Measurements from ENCODE around the gene TAS2R30.
A peak's percentile ranks its signal among the peaks of the same experiment; 100 is the strongest.

Gene TAS2R30

GRCh38 chr12:11162502-11162901 lies 28.1 kb upstream of the TAS2R30 start:
- Histone ChIP-seq H2BK120ac (ENCODE audit: low read depth, low read length) (no peak overlapping the region), H3K79me2 (ENCODE audit: control insufficient read depth, insufficient read depth, low read length) (peaks cover 50% of the 10 kb centered on the region), H3K18ac (ENCODE audit: low read length) (no peak overlapping the region), H4K8ac (ENCODE audit: low read depth, low read length) (no peak overlapping the region), H3K4me2 (ENCODE audit: low read length) (no peak overlapping the region), H3K4ac (ENCODE audit: low read depth, low read length) (no peak overlapping the region), H3K27ac (ENCODE audit: low read depth, low read length) (no peak overlapping the region), H3K56ac (ENCODE audit: low read length) (no peak overlapping the region), H2BK15ac (replicated peaks; ENCODE audit: low read depth) (no peak overlapping the region), H3K36me3 (ENCODE audit: control insufficient read depth, insufficient read depth, low read length) (no peaks in the 10 kb centered on the region), H3K79me1 (ENCODE audit: low read length) (peaks cover 16% of the 10 kb centered on the region), H3K4me3 (ENCODE audit: low read length) (no peak overlapping the region), H3K4me1 (ENCODE audit: control insufficient read depth, low read depth, low read length) (no peaks in the 10 kb centered on the region), H3K27me3 (ENCODE audit: insufficient read depth, low read length, poor library complexity) (no peaks in the 10 kb centered on the region), H3K9ac (ENCODE audit: low read length) (no peak overlapping the region), H3K23ac (ENCODE audit: low read length) (no peak overlapping the region), H4K5ac (ENCODE audit: low read length) (no peak overlapping the region), H2BK5ac (ENCODE audit: low read length) (no peak overlapping the region), H2AK5ac (ENCODE audit: low read length) (no peak overlapping the region)
- no CpG with 5 or more reads among the region's 1 CpG for WGBS (ENCODE audit: extremely low coverage, insufficient coverage, low lambda C conversion rate)
- peak; percentile 40 for DNase-seq

GRCh38 chr12:11158885-11159444 lies 24.5 kb upstream of the TAS2R30 start:
- no peaks in the 10 kb centered on the region for H3K4me1 ChIP-seq (ENCODE audit: control insufficient read depth, low read depth, low read length)
- no peak overlapping the region for H3K18ac ChIP-seq (ENCODE audit: low read length)
- DNase-seq, result no peak
- H3K79me1 ChIP-seq (ENCODE audit: low read length), result peaks cover 9% of the 10 kb centered on the region
- H3K36me3 ChIP-seq (ENCODE audit: control insufficient read depth, insufficient read depth, low read length), result no peaks in the 10 kb centered on the region
- H3K4ac ChIP-seq (ENCODE audit: low read depth, low read length), result no peak overlapping the region
- no peak overlapping the region for H2AK5ac ChIP-seq (ENCODE audit: low read length)
- H3K79me2 ChIP-seq (ENCODE audit: control insufficient read depth, insufficient read depth, low read length), result peaks cover 32% of the 10 kb centered on the region
- no peak overlapping the region for H2BK15ac ChIP-seq (replicated peaks; ENCODE audit: low read depth)
- H3K9ac ChIP-seq (ENCODE audit: low read length), result no peak overlapping the region
- no peak overlapping the region for H2BK120ac ChIP-seq (ENCODE audit: low read depth, low read length)
- H3K27me3 ChIP-seq (ENCODE audit: insufficient read depth, low read length, poor library complexity), result no peaks in the 10 kb centered on the region
- H3K56ac ChIP-seq (ENCODE audit: low read length), result no peak overlapping the region
- no CpG with 5 or more reads among the region's 5 CpGs for WGBS (ENCODE audit: extremely low coverage, insufficient coverage, low lambda C conversion rate)
- H3K27ac ChIP-seq (ENCODE audit: low read depth, low read length), result no peak overlapping the region
- no peak overlapping the region for H4K8ac ChIP-seq (ENCODE audit: low read depth, low read length)
- H3K4me2 ChIP-seq (ENCODE audit: low read length), result no peak overlapping the region
- H4K5ac ChIP-seq (ENCODE audit: low read length), result no peak overlapping the region
- no peak overlapping the region for H3K4me3 ChIP-seq (ENCODE audit: low read length)
- H3K23ac ChIP-seq (ENCODE audit: low read length), result no peak overlapping the region
- H2BK5ac ChIP-seq (ENCODE audit: low read length), result no peak overlapping the region

- no peak overlapping the region for H3K56ac ChIP-seq (ENCODE audit: low read length)
- H2AK5ac ChIP-seq (ENCODE audit: low read length), result no peak overlapping the region
- H3K79me1 ChIP-seq (ENCODE audit: low read length), result peaks cover 12% of the 10 kb centered on the region
- H3K36me3 ChIP-seq (ENCODE audit: control insufficient read depth, insufficient read depth, low read length), result no peaks in the 10 kb centered on the region
- no peaks in the 10 kb centered on the region for H3K4me1 ChIP-seq (ENCODE audit: control insufficient read depth, low read depth, low read length)
- H3K9ac ChIP-seq (ENCODE audit: low read length), result no peak overlapping the region
- no peak overlapping the region for H2BK5ac ChIP-seq (ENCODE audit: low read length)
- no peak overlapping the region for H3K4ac ChIP-seq (ENCODE audit: low read depth, low read length)
- no peak overlapping the region for H2BK15ac ChIP-seq (replicated peaks; ENCODE audit: low read depth)
- DNase-seq, result peak; percentile 66
- no peak overlapping the region for H3K27ac ChIP-seq (ENCODE audit: low read depth, low read length)
- no peak overlapping the region for H4K8ac ChIP-seq (ENCODE audit: low read depth, low read length)
- H4K5ac ChIP-seq (ENCODE audit: low read length), result no peak overlapping the region
- H3K4me2 ChIP-seq (ENCODE audit: low read length), result no peak overlapping the region
- H3K4me3 ChIP-seq (ENCODE audit: low read length), result no peak overlapping the region
- no CpG with 5 or more reads among the region's 1 CpG for WGBS (ENCODE audit: extremely low coverage, insufficient coverage, low lambda C conversion rate)
- H3K27me3 ChIP-seq (ENCODE audit: insufficient read depth, low read length, poor library complexity), result no peaks in the 10 kb centered on the region
- no peak overlapping the region for H3K18ac ChIP-seq (ENCODE audit: low read length)
- peaks cover 22% of the 10 kb centered on the region for H3K79me2 ChIP-seq (ENCODE audit: control insufficient read depth, insufficient read depth, low read length)
- no peak overlapping the region for H2BK120ac ChIP-seq (ENCODE audit: low read depth, low read length)
- H3K23ac ChIP-seq (ENCODE audit: low read length), result no peak overlapping the region
These were observed 20.0 kb upstream of the TAS2R30 start for GRCh38 chr12:11154400-11154925.

- Histone ChIP-seq H3K36me3 (ENCODE audit: control insufficient read depth, insufficient read depth, low read length) (no peaks in the 10 kb centered on the region), H2BK5ac (ENCODE audit: low read length) (no peak overlapping the region), H3K4me3 (ENCODE audit: low read length) (no peak overlapping the region), H2BK120ac (ENCODE audit: low read depth, low read length) (no peak overlapping the region), H3K4me2 (ENCODE audit: low read length) (no peak overlapping the region), H3K79me1 (ENCODE audit: low read length) (peaks cover 10% of the 10 kb centered on the region), H2BK15ac (replicated peaks; ENCODE audit: low read depth) (no peak overlapping the region), H3K27ac (ENCODE audit: low read depth, low read length) (no peak overlapping the region), H4K8ac (ENCODE audit: low read depth, low read length) (no peak overlapping the region), H3K56ac (ENCODE audit: low read length) (no peak overlapping the region), H2AK5ac (ENCODE audit: low read length) (no peak overlapping the region), H3K4me1 (ENCODE audit: control insufficient read depth, low read depth, low read length) (no peaks in the 10 kb centered on the region), H3K4ac (ENCODE audit: low read depth, low read length) (no peak overlapping the region), H3K27me3 (ENCODE audit: insufficient read depth, low read length, poor library complexity) (no peaks in the 10 kb centered on the region), H3K18ac (ENCODE audit: low read length) (no peak overlapping the region), H3K9ac (ENCODE audit: low read length) (no peak overlapping the region), H3K23ac (ENCODE audit: low read length) (no peak overlapping the region), H4K5ac (ENCODE audit: low read length) (no peak overlapping the region), H3K79me2 (ENCODE audit: control insufficient read depth, insufficient read depth, low read length) (peaks cover 16% of the 10 kb centered on the region)
- DNase-seq, result no peak
- WGBS (ENCODE audit: extremely low coverage, insufficient coverage, low lambda C conversion rate), result no CpG with 5 or more reads among the region's 2 CpGs
These were observed 18.3 kb upstream of the TAS2R30 start for GRCh38 chr12:11152725-11153124.

GRCh38 chr12:11150832-11151231 lies 16.4 kb upstream of the TAS2R30 start:
- WGBS (ENCODE audit: extremely low coverage, insufficient coverage, low lambda C conversion rate), result no CpG with 5 or more reads among the region's 1 CpG
- H3K9ac ChIP-seq (ENCODE audit: low read length), result no peak overlapping the region
- H4K8ac ChIP-seq (ENCODE audit: low read depth, low read length), result no peak overlapping the region

GRCh38 chr12:11147420-11147819 lies 13.0 kb upstream of the TAS2R30 start:
- Histone ChIP-seq H2AK5ac (ENCODE audit: low read length) (no peak overlapping the region), H3K79me2 (ENCODE audit: control insufficient read depth, insufficient read depth, low read length) (peaks cover 16% of the 10 kb centered on the region), H3K4me1 (ENCODE audit: control insufficient read depth, low read depth, low read length) (no peaks in the 10 kb centered on the region), H3K18ac (ENCODE audit: low read length) (no peak overlapping the region), H3K27ac (ENCODE audit: low read depth, low read length) (no peak overlapping the region), H2BK120ac (ENCODE audit: low read depth, low read length) (no peak overlapping the region), H3K56ac (ENCODE audit: low read length) (no peak overlapping the region), H3K4me2 (ENCODE audit: low read length) (no peak overlapping the region), H3K27me3 (ENCODE audit: insufficient read depth, low read length, poor library complexity) (no peaks in the 10 kb centered on the region), H4K8ac (ENCODE audit: low read depth, low read length) (no peak overlapping the region), H4K5ac (ENCODE audit: low read length) (no peak overlapping the region), H2BK5ac (ENCODE audit: low read length) (no peak overlapping the region), H2BK15ac (replicated peaks; ENCODE audit: low read depth) (no peak overlapping the region), H3K4ac (ENCODE audit: low read depth, low read length) (no peak overlapping the region), H3K9ac (ENCODE audit: low read length) (no peak overlapping the region), H3K23ac (ENCODE audit: low read length) (no peak overlapping the region), H3K79me1 (ENCODE audit: low read length) (peaks cover 6% of the 10 kb centered on the region), H3K4me3 (ENCODE audit: low read length) (no peak overlapping the region), H3K36me3 (ENCODE audit: control insufficient read depth, insufficient read depth, low read length) (no peaks in the 10 kb centered on the region)
- WGBS (ENCODE audit: extremely low coverage, insufficient coverage, low lambda C conversion rate), result no CpG with 5 or more reads among the region's 1 CpG
- no peak for DNase-seq

More at GRCh38 chr12:11150832-11151231, 16.4 kb upstream of the TAS2R30 start:
- Histone ChIP-seq H3K4me3 (ENCODE audit: low read length) (no peak overlapping the region), H2AK5ac (ENCODE audit: low read length) (no peak overlapping the region), H3K4me1 (ENCODE audit: control insufficient read depth, low read depth, low read length) (no peaks in the 10 kb centered on the region), H3K4me2 (ENCODE audit: low read length) (no peak overlapping the region), H2BK5ac (ENCODE audit: low read length) (no peak overlapping the region), H3K56ac (ENCODE audit: low read length) (no peak overlapping the region), H3K79me2 (ENCODE audit: control insufficient read depth, insufficient read depth, low read length) (peaks cover 14% of the 10 kb centered on the region), H2BK120ac (ENCODE audit: low read depth, low read length) (no peak overlapping the region), H3K4ac (ENCODE audit: low read depth, low read length) (no peak overlapping the region), H3K18ac (ENCODE audit: low read length) (no peak overlapping the region), H4K5ac (ENCODE audit: low read length) (no peak overlapping the region), H3K27me3 (ENCODE audit: insufficient read depth, low read length, poor library complexity) (no peaks in the 10 kb centered on the region), H3K23ac (ENCODE audit: low read length) (no peak overlapping the region), H3K27ac (ENCODE audit: low read depth, low read length) (no peak overlapping the region), H2BK15ac (replicated peaks; ENCODE audit: low read depth) (no peak overlapping the region), H3K36me3 (ENCODE audit: control insufficient read depth, insufficient read depth, low read length) (no peaks in the 10 kb centered on the region), H3K79me1 (ENCODE audit: low read length) (peaks cover 13% of the 10 kb centered on the region)
- DNase-seq, result no peak
